Ovary (tissue), 3 donors: ENCODE measurements around the gene PHF21A.

Source experiments
- EP300 ChIP-seq: sonication (generic); formaldehyde crosslinking; IDR thresholded peaks from one replicate; pipeline ENCODE4 v1.6.1; 2017; ENCODE audit warnings: antibody characterized with exemption
- POLR2A ChIP-seq: fragments of 450-650 bp; IDR thresholded peaks from one replicate; pipeline ENCODE4 v1.6.1; 2017; ENCODE audit warnings: antibody characterized with exemption, mild to moderate bottlenecking, moderate library complexity
- TF ChIP-seq, protein P1 (sequence below), 3 donors: fragments of 450-650 bp in 2 of 3; fragments of 200-600 bp in 1 of 3; IDR thresholded peaks; one replicate each; pipeline versions ENCODE4 v1.5.1 to v1.8.0; 2016 to 2022; ENCODE audit warnings: antibody characterized with exemption in 3 of 3, mild to moderate bottlenecking in 1 of 3
- donor health status: DM: no; HTN: no; CAD: no.

- TF ChIP-seq POLR2A (no peak), EP300 (no peak)
- TF ChIP-seq, protein P1, sequence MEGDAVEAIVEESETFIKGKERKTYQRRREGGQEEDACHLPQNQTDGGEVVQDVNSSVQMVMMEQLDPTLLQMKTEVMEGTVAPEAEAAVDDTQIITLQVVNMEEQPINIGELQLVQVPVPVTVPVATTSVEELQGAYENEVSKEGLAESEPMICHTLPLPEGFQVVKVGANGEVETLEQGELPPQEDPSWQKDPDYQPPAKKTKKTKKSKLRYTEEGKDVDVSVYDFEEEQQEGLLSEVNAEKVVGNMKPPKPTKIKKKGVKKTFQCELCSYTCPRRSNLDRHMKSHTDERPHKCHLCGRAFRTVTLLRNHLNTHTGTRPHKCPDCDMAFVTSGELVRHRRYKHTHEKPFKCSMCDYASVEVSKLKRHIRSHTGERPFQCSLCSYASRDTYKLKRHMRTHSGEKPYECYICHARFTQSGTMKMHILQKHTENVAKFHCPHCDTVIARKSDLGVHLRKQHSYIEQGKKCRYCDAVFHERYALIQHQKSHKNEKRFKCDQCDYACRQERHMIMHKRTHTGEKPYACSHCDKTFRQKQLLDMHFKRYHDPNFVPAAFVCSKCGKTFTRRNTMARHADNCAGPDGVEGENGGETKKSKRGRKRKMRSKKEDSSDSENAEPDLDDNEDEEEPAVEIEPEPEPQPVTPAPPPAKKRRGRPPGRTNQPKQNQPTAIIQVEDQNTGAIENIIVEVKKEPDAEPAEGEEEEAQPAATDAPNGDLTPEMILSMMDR (IDR thresholded peaks at IDR 0.05), result no peak
These were observed 222.2 kb downstream of the PHF21A start for GRCh38 chr11:45899086-45899447.
